MG63 (cell line): ENCODE results near the gene CRYZ. TPM values are rescaled to one million over a fixed set of nuclear protein-coding genes. Genes with fewer than 3 reads are reported as not detected.

ENCODE experiments used
- total RNA-seq: library from RNA; depleted of rRNA; stranded (reverse); fragments of >200 nt; shearing (Covaris generic); gene quantifications from 2 replicates; pipeline ENCODE4 v1.2.3, GENCODE V29; 2014; ENCODE audit warnings: low replicate concordance; rRNA removed

CRYZ gene
- total RNA-seq, 1 experiment from 2014 or later = 35.8 TPM

Other genes with a start within 250 kb of the CRYZ start
- gene LRRC53, start 220.4 kb downstream of the CRYZ start, total RNA-seq = not detected in 2 replicates
- not detected in 2 replicates for gene ERICH3, start 59.3 kb downstream of the CRYZ start, total RNA-seq
- gene TYW3, start 102 bp upstream of the CRYZ start, total RNA-seq = 4.0 and 12.2 TPM in 2 replicates